ENCODE measurements around the gene KRTAP5-7.
A peak's percentile ranks its signal among the peaks of the same experiment; 100 is the strongest.
"Not testable (repeated sequence)": the region's sequence is repeated elsewhere in the genome, so short reads cannot be mapped to it uniquely, and the experiment has no call there.

The KRTAP5-7 gene

GRCh38 chr11:71557257-71557656 lies 30.2 kb downstream of the KRTAP5-7 start:
- Mint-ChIP-seq H3K36me3 (no peaks in the 10 kb centered on the region), H3K27ac (no peak overlapping the region), H3K4me3 (no peak overlapping the region), H3K4me1 (no peaks in the 10 kb centered on the region), H3K9me3 (no peaks in the 10 kb centered on the region)
- no peak for ATAC-seq
- no peak for DNase-seq (ENCODE audit: low spot score in 2 of 2)

GRCh38 chr11:71558996-71559395 lies 31.9 kb downstream of the KRTAP5-7 start:
- DNase-seq (ENCODE audit: low spot score in 2 of 2) (no peak), ATAC-seq (no peak)
- Mint-ChIP-seq H3K27ac (no peak overlapping the region), H3K36me3 (no peaks in the 10 kb centered on the region), H3K9me3 (no peaks in the 10 kb centered on the region), H3K4me1 (no peaks in the 10 kb centered on the region), H3K4me3 (no peak overlapping the region)

GRCh38 chr11:71562120-71562519 lies 35.1 kb downstream of the KRTAP5-7 start:
- no peak overlapping the region for H3K4me3 Mint-ChIP-seq
- DNase-seq (ENCODE audit: low spot score in 2 of 2), result no peak
- ATAC-seq, result no peak
- H3K4me1 Mint-ChIP-seq, result no peaks in the 10 kb centered on the region
- H3K27ac Mint-ChIP-seq, result no peak overlapping the region
- no peaks in the 10 kb centered on the region for H3K36me3 Mint-ChIP-seq
- H3K9me3 Mint-ChIP-seq, result no peaks in the 10 kb centered on the region

DNA sequence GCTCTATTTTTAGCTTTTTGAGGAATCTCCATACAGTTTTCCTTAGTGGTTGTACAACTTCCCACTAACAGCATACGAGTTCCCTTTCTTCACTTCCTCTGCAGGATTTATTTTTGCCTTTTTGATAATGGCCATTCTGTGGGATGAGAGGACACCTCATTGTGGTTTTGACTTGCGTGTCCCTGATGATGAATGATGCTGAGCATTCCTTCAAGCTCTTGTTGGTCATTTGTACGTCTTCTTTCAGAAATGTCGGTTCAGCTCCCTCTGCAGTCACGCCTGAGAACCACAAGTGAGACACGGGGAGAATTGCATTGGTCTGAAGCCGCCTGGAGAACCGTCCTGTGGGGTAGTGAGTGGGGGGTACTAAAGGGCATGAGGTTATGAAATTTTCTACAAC lies 36.3 kb downstream of the KRTAP5-7 start:
- H3K4me1 Mint-ChIP-seq, result no peaks in the 10 kb centered on the region
- H3K9me3 Mint-ChIP-seq, result no peaks in the 10 kb centered on the region
- no peak overlapping the region for H3K4me3 Mint-ChIP-seq
- ATAC-seq (no peak), DNase-seq (ENCODE audit: low spot score in 2 of 2) (no peak)
- H3K27ac Mint-ChIP-seq, result no peak overlapping the region
- H3K36me3 Mint-ChIP-seq, result no peaks in the 10 kb centered on the region

DNA sequence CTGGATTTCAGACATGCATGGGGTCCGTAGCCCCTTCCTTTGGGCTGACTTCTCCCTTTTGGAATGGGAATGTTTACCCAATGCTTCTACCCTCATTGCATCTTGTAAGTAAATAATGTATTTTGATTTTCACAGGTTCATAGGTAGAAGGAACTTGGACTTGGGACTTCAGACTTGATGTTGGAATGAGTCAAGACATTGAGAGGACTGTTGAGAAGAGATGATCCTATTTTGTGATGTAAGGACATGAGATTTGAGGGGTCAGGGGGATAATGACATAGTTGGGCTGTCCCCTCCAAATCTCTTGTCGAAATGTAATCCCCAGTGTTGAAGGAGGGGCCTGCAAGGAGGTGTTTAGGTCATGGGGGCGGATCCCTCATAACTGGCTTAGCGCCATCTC lies 37.4 kb downstream of the KRTAP5-7 start:
- Mint-ChIP-seq H3K4me1 (no peaks in the 10 kb centered on the region), H3K36me3 (no peaks in the 10 kb centered on the region), H3K4me3 (no peak overlapping the region), H3K27ac (no peak overlapping the region), H3K9me3 (no peaks in the 10 kb centered on the region)
- ATAC-seq (no peak), DNase-seq (ENCODE audit: low spot score in 2 of 2) (no peak)

DNA sequence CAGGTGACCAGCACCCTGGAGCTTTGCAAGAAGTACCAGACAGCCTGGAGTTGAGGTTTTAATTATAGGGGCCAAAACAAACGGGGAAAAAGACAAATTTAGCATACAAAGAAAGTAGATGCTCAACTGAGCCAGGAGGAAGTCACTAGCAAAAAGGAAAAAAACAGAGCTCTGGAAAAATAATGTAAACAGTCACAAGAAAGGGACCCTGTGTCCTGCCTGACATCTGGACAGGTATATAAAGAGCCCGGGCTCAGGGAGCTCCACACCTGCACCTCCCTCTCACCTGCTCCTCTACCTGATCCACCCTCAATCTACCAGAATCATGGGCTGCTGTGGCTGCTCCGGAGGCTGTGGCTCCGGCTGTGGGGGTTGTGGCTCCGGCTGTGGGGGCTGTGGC lies 38.2 kb downstream of the KRTAP5-7 start, which contains the start of gene KRTAP5-10:
Gene KRTAP5-10 (plus strand): TSS at position 301 of the 400 bp plus-strand sequence. CDS start 25 bp downstream, at position 326.
- DNase-seq (ENCODE audit: low spot score in 2 of 2), result no peak
- H3K4me1 Mint-ChIP-seq, result no peaks in the 10 kb centered on the region
- no peaks in the 10 kb centered on the region for H3K36me3 Mint-ChIP-seq
- no peak within 1 kb of the TSS for H3K27ac Mint-ChIP-seq
- no peaks in the 10 kb centered on the region for H3K9me3 Mint-ChIP-seq
- no peak for ATAC-seq
- no peak within 1 kb of the TSS for H3K4me3 Mint-ChIP-seq

DNA sequence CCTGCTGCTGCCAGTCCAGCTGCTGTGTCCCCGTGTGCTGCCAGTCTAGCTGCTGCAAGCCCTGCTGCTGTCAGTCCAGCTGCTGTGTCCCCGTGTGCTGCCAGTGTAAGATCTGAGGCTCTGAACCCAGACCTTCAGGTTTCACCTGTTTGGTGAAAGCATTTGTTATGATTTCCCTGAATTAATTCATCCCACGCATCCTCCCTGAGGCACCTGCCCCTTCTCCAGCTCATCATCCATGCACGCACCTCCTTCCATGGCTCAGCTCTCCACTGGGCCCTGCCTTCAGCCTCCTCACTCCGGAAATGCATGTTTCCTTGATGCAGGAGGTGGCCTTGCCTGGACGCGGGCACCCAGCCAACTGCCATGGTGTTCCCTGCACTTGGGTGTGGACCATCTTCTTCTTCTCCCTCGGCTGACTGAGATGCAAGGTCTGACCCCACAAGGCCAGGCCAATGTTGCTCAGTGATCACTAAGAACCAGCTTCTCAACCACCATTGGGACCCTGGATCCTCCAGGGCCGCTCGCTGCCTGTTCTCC lies 39.1 kb downstream of the KRTAP5-7 start:
- Mint-ChIP-seq H3K4me3 (no peak overlapping the region), H3K9me3 (no peaks in the 10 kb centered on the region), H3K36me3 (no peaks in the 10 kb centered on the region), H3K4me1 (no peaks in the 10 kb centered on the region), H3K27ac (no peak overlapping the region)
- ATAC-seq, result no peak
- no peak for DNase-seq (ENCODE audit: low spot score in 2 of 2)

DNA sequence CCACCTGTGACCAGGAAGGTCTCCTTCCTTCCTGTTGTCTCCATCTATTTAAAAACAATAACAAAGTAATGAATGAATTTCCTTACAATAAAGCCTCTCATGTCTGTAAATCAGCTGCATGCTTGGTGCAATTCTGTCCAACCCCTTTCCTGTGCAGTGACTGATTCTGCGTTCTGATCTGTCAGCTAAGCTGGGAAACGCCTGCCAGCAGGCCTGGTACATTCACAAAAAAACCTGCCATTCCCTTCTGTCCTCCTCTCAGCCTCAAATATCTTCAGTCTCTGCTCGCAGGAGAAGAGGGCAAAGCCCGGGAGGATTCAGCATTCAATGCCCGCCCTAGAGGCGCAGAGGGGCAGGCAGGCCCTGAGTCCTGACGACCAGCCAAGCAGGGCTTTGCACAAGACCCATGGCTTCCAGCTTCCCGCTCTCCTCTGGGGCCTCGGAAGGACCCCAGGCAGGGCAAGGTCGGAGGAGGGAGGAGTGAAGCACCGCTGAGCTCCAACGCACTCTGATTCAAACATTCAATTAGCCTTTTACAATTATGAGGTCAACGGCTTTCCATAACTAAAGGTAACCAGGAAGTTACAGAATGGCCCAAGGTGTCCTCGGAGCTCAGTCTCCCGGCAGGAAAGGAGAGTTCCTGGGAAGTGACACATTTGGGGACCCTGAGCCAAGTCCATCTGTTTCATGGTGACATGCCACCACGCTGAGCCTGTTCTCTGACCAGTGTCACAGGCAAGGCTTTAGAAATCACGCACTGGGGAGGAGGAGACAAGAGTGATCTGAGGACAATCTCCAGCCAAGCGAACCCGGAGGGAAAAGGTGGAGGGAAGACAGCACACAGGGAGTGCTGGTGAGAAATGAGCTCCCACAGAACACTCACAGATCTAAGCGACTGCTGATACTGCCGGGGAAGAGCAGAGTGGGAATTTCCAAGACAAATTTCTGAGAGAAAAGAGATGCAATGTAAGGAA lies 39.8 kb downstream of the KRTAP5-7 start:
- H3K4me1 Mint-ChIP-seq; ATAC-seq; H3K36me3 Mint-ChIP-seq; H3K9me3 Mint-ChIP-seq; H3K4me3 Mint-ChIP-seq; H3K27ac Mint-ChIP-seq; DNase-seq (ENCODE audit: low spot score in 2 of 2): not testable (repeated sequence)

- ATAC-seq; H3K9me3 Mint-ChIP-seq; H3K4me1 Mint-ChIP-seq; H3K27ac Mint-ChIP-seq; DNase-seq (ENCODE audit: low spot score in 2 of 2); H3K36me3 Mint-ChIP-seq; H3K4me3 Mint-ChIP-seq: not testable (repeated sequence)
These were observed 40.6 kb downstream of the KRTAP5-7 start for GRCh38 chr11:71567633-71568032.

- DNase-seq (ENCODE audit: low spot score in 2 of 2) (no peak), ATAC-seq (peak; percentile 24)
- no peak overlapping the region for H3K4me3 Mint-ChIP-seq
- H3K9me3 Mint-ChIP-seq, result no peaks in the 10 kb centered on the region
- H3K27ac Mint-ChIP-seq, result no peak overlapping the region
- H3K36me3 Mint-ChIP-seq, result no peaks in the 10 kb centered on the region
- H3K4me1 Mint-ChIP-seq, result no peaks in the 10 kb centered on the region
These were observed 41.8 kb downstream of the KRTAP5-7 start for GRCh38 chr11:71568704-71569349.

- H3K4me3 Mint-ChIP-seq; H3K4me1 Mint-ChIP-seq; H3K36me3 Mint-ChIP-seq; ATAC-seq; DNase-seq (ENCODE audit: low spot score in 2 of 2); H3K9me3 Mint-ChIP-seq; H3K27ac Mint-ChIP-seq: not testable (repeated sequence)
These were observed 44.2 kb downstream of the KRTAP5-7 start for GRCh38 chr11:71571101-71571850.

DNA sequence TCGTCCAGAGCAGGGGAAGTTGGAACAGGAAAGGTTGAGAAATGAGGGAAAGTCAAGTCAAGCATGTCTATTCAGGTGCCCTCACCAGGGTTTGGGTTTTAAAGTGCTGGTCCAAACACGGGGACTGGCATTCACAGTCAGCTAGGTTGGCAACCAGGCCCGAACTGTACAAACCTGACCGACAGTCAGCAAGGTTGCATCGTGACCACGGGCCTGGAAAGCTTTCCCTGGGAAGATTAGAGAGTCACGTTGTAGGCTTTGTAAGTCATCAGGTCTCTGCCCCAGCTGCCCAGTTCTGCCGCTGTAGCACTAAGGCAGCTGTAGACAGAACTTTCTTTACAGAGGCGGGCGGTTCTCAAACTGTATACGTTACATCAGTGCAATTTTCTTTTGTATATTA lies 45.7 kb downstream of the KRTAP5-7 start:
- Mint-ChIP-seq H3K9me3 (no peaks in the 10 kb centered on the region), H3K36me3 (no peaks in the 10 kb centered on the region), H3K4me1 (no peaks in the 10 kb centered on the region), H3K27ac (no peak overlapping the region), H3K4me3 (no peak overlapping the region)
- no peak for ATAC-seq
- no peak for DNase-seq (ENCODE audit: low spot score in 2 of 2)

GRCh38 chr11:71574418-71574817 lies 47.4 kb downstream of the KRTAP5-7 start:
- Mint-ChIP-seq H3K27ac (no peak overlapping the region), H3K9me3 (no peaks in the 10 kb centered on the region)

DNA sequence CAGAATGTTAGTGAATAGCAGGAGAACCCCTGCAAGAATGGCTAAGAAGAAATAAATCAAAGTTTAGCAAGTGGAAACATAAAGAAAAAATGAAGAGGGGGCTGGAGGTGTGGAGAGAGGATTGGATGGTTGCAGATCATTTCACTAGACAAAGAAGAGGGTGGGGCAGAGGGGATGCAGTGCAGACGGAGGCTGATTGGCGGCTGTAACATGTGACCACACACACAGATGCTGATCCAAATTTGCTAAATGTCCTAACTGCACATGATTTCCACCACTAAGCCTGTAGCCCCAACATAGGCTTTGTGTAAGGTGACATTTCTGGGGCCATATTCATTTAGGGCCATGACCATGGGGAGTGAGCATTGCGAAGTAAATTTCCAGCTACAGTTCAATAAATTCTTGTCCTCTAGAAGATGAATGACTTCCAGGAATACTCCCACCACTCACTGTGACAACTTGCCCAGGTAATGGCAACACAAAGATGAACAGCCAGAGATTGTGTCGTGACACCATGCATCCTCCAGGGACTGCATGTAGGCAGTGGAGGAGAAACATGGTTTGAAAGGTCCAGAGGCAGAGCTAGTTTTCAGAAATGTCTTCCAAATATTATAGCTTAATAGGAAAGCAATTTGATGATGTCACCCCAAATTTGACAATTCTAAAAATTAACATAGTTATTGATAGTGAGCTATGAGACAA lies 48.8 kb downstream of the KRTAP5-7 start:
- no peaks in the 10 kb centered on the region for H3K36me3 Mint-ChIP-seq
- H3K27ac Mint-ChIP-seq, result no peak overlapping the region
- no peaks in the 10 kb centered on the region for H3K4me1 Mint-ChIP-seq
- no peak overlapping the region for H3K4me3 Mint-ChIP-seq
- no peak for DNase-seq (ENCODE audit: low spot score in 2 of 2)
- no peaks in the 10 kb centered on the region for H3K9me3 Mint-ChIP-seq
- ATAC-seq, result no peak

More at GRCh38 chr11:71574418-71574817, 47.4 kb downstream of the KRTAP5-7 start:
- H3K36me3 Mint-ChIP-seq, result no peaks in the 10 kb centered on the region
- no peaks in the 10 kb centered on the region for H3K4me1 Mint-ChIP-seq
- no peak for DNase-seq (ENCODE audit: low spot score in 2 of 2)
- ATAC-seq, result no peak
- no peak overlapping the region for H3K4me3 Mint-ChIP-seq

All from stimulated activated effector memory CD8-positive, alpha-beta T cell treated with anti-CD3 and anti-CD28 coated beads, Interleukin-12 subunit alpha, Interleukin-12 subunit beta, amount 100 ng/mL, for 72 hours (primary cell).